Gastroesophageal sphincter (tissue), 3 donors: ENCODE measurements around the gene TSSK2.

ENCODE experiments used
- POLR2A ChIP-seq, 2 donors: fragments of 450-650 bp; IDR thresholded peaks; one replicate each; pipeline ENCODE4 v1.6.1; 2017; ENCODE audit warnings: antibody characterized with exemption in 2 of 2, mild to moderate bottlenecking in 2 of 2, moderate library complexity in 1 of 2
- POLR2AphosphoS5 ChIP-seq: sonication (generic); formaldehyde crosslinking; IDR thresholded peaks from one replicate; pipeline ENCODE4 v1.6.1; 2017; ENCODE audit warnings: antibody characterized with exemption
- TF ChIP-seq, protein P1 (sequence below), 4 experiments: fragments of 200-600 bp in 2 of 4; fragments of 450-650 bp in 2 of 4; sonication (generic) in 1 of 4; IDR thresholded peaks; one replicate each; pipeline ENCODE4 v1.5.1; 2017 to 2019; ENCODE audit warnings: antibody characterized with exemption in 4 of 4, mild to moderate bottlenecking in 2 of 4, moderate library complexity in 2 of 4

DNA sequence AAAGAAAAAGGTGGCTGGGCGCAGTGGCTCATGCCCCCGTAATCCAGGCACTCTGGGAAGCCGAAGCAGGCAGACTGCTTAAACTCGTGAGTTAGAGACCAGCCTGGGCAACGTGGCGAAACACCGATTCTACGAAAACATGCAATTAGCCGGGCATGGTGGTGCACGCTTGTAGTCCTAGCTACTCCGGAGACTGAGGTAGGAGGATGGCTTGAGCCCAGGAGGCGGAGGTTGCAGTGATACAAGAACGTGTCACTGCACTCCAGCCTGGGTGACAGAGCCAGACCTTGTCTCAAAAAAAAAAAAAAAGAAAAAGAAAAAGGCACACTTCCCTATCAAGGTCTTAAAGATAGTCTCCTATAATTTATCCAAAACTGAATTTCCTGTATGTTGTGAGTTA lies 48.3 kb upstream of the TSSK2 start:
- TF ChIP-seq, protein P1, sequence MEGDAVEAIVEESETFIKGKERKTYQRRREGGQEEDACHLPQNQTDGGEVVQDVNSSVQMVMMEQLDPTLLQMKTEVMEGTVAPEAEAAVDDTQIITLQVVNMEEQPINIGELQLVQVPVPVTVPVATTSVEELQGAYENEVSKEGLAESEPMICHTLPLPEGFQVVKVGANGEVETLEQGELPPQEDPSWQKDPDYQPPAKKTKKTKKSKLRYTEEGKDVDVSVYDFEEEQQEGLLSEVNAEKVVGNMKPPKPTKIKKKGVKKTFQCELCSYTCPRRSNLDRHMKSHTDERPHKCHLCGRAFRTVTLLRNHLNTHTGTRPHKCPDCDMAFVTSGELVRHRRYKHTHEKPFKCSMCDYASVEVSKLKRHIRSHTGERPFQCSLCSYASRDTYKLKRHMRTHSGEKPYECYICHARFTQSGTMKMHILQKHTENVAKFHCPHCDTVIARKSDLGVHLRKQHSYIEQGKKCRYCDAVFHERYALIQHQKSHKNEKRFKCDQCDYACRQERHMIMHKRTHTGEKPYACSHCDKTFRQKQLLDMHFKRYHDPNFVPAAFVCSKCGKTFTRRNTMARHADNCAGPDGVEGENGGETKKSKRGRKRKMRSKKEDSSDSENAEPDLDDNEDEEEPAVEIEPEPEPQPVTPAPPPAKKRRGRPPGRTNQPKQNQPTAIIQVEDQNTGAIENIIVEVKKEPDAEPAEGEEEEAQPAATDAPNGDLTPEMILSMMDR (IDR thresholded peaks at IDR 0.05) = no peak
- TF ChIP-seq POLR2A (IDR thresholded peaks at IDR 0.05) (no peak), POLR2AphosphoS5 (no peak)
